ENCODE results near the gene EXD3. TPM values are rescaled to one million over a fixed set of nuclear protein-coding genes. Genes with fewer than 3 reads are reported as not detected.

Gene EXD3
- total and polyA plus RNA-seq, 2 of the 13 experiments (the other 11 are each of a cell fraction or from before 2014, with no cell fraction given), result 2.7 to 4.8 TPM

DNA sequence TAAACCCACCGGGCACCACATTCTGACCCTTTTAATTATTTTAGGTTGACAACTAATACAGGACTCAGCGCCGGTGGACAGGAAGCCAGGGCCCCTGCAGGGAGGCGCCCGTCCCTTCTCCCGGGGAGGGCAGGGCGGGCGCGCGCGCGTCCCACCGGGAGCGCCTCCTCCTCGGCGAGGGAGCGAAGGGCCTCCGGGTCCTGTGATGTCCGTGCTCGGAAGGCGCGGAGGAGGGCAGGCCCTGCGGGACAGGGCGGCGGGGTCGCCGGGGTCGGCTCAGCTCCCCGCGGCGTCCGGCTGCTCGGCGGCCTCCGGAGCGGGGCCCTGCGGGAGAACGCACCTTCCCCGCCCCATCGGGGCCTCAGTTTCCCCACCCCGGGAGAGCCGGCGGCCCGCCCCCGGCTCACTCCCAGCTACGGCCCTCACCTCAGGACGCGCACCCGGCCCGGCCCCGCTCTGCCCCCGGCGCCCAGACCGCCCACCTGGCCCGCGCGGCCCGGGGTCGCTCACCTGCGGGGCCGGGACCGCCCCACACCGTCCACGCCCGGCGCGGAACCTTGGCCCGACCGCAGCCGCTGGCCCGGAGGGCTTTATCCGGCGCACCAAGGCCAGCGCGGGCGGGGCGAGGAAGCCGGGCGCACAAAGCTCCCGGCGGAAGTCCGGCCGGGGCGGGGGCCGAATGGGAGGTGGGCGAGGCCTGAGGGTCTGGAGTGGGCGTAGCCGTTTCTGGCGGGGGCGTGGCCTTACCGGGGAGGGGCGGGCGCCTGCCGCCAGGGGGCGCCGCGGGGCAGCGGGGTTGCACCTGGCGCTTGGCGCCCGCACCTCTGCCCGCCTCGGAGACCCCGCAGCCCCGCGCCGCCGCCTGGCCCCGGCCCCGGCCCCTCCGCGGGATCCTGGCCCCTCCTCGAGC, at the start of gene EXD3, which contains the start of gene NOXA1 (continued):
- TF ChIP-seq, protein P1, sequence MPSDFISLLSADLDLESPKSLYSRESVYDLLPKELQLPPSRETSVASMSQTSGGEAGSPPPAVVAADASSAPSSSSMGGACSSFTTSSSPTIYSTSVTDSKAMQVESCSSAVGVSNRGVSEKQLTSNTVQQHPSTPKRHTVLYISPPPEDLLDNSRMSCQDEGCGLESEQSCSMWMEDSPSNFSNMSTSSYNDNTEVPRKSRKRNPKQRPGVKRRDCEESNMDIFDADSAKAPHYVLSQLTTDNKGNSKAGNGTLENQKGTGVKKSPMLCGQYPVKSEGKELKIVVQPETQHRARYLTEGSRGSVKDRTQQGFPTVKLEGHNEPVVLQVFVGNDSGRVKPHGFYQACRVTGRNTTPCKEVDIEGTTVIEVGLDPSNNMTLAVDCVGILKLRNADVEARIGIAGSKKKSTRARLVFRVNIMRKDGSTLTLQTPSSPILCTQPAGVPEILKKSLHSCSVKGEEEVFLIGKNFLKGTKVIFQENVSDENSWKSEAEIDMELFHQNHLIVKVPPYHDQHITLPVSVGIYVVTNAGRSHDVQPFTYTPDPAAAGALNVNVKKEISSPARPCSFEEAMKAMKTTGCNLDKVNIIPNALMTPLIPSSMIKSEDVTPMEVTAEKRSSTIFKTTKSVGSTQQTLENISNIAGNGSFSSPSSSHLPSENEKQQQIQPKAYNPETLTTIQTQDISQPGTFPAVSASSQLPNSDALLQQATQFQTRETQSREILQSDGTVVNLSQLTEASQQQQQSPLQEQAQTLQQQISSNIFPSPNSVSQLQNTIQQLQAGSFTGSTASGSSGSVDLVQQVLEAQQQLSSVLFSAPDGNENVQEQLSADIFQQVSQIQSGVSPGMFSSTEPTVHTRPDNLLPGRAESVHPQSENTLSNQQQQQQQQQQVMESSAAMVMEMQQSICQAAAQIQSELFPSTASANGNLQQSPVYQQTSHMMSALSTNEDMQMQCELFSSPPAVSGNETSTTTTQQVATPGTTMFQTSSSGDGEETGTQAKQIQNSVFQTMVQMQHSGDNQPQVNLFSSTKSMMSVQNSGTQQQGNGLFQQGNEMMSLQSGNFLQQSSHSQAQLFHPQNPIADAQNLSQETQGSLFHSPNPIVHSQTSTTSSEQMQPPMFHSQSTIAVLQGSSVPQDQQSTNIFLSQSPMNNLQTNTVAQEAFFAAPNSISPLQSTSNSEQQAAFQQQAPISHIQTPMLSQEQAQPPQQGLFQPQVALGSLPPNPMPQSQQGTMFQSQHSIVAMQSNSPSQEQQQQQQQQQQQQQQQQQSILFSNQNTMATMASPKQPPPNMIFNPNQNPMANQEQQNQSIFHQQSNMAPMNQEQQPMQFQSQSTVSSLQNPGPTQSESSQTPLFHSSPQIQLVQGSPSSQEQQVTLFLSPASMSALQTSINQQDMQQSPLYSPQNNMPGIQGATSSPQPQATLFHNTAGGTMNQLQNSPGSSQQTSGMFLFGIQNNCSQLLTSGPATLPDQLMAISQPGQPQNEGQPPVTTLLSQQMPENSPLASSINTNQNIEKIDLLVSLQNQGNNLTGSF (CRISPR knock-in tag; IDR thresholded peaks at IDR 0.05), result no peak
- peak; percentile 82 for TF ChIP-seq MED1 (CRISPR knock-in tag; IDR thresholded peaks at IDR 0.05)
- no peak for TF ChIP-seq NFE2L2 (IDR thresholded peaks at IDR 0.05; ENCODE audit: low read length)
- TF ChIP-seq CEBPZ (IDR thresholded peaks at IDR 0.05; ENCODE audit: low read length), result no peak
- TF ChIP-seq DMTF1 (CRISPR knock-in tag; IDR thresholded peaks at IDR 0.05), result no peak
- no peak for TF ChIP-seq EZH2 (conservative IDR thresholded peaks at IDR 0.05; ENCODE audit: low read depth, low read length)
- TF ChIP-seq KLF13 (CRISPR knock-in tag; IDR thresholded peaks at IDR 0.05), result no peak
- no peak for TF ChIP-seq POLR2AphosphoS2 (IDR thresholded peaks at IDR 0.05; ENCODE audit: low read depth, low read length)
- TF ChIP-seq ZNF484 (CRISPR knock-in tag; IDR thresholded peaks at IDR 0.05; ENCODE audit: borderline replicate concordance, low read depth), result no peak
- no peak; the same call in 1 of the 2 replicates for TF ChIP-seq MED13 (CRISPR knock-in tag; IDR thresholded peaks at IDR 0.05)
- TF ChIP-seq GMEB1 (CRISPR knock-in tag; IDR thresholded peaks at IDR 0.05; ENCODE audit: borderline replicate concordance), result peak; percentile 62; the same call in 1 of the 2 replicates
- TF ChIP-seq E2F5 (CRISPR knock-in tag; conservative IDR thresholded peaks at IDR 0.05), result 0 out of 2 replicates have a peak, but pooled peaks have one; percentile 50
